ENCODE data around the gene FAM83B.

Gene FAM83B

DNA sequence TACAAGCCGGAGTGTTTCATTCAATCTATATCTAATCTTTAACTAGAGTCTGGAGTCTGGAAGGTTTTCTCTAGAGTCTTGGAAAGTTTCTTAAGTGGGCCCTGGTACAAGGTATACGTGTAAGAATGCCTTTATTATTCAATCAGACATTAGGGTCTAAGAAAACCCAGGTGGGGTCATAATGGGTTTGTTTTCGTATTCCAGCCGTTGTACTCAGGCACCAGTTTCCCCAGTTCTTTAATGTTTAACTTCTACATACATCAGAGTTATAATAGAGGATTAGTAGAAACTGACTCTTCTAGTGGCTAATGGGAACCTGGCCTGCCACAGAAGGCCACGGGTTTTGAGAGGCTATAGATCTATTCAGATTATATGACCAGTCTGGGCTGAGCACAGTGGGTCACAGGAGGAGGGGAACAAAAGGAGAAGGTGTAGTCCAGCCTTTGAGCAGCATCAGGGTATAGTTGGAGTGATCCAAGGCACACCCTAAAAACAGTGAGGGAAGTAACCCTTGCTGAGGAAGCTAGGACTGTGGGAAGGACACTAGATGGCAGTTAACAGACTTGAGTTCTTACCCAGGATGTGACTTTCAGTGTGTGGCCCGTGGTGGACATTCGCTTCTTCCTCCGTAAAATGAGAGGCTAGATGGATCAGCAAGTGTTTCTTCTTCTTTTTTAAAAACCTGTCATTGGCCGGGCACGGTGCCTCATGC is 15.5 kb downstream of the FAM83B start:
- TF ChIP-seq, protein P1, sequence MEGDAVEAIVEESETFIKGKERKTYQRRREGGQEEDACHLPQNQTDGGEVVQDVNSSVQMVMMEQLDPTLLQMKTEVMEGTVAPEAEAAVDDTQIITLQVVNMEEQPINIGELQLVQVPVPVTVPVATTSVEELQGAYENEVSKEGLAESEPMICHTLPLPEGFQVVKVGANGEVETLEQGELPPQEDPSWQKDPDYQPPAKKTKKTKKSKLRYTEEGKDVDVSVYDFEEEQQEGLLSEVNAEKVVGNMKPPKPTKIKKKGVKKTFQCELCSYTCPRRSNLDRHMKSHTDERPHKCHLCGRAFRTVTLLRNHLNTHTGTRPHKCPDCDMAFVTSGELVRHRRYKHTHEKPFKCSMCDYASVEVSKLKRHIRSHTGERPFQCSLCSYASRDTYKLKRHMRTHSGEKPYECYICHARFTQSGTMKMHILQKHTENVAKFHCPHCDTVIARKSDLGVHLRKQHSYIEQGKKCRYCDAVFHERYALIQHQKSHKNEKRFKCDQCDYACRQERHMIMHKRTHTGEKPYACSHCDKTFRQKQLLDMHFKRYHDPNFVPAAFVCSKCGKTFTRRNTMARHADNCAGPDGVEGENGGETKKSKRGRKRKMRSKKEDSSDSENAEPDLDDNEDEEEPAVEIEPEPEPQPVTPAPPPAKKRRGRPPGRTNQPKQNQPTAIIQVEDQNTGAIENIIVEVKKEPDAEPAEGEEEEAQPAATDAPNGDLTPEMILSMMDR (IDR thresholded peaks at IDR 0.05; ENCODE audit: insufficient read depth, low read depth, low read length, missing control alignments): no peak
- no peak overlapping the region for H3K4me3 ChIP-seq (ENCODE audit: low read depth, low read length)
- DNase-seq (ENCODE audit: low read depth): no peak

DNA sequence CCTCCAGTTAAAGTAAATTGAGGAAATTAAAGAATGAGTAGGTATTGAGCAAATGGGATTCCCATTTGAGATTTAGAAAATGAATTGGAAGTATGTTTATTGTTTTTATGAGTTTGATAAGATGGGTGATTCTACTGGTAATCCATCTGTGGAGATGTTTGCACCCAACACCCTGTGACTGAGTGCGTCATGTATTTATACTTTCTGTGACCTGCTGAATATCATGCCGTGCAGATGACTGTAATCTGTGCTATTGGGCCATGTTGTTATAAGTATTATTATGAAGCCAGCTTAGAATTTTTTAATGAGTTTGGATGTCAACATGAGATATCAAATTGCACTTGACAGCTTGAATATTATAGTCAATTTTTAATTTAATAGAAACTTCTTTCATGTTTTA is 17.7 kb downstream of the FAM83B start:
- TF ChIP-seq, protein P1 (IDR thresholded peaks at IDR 0.05; ENCODE audit: insufficient read depth, low read depth, low read length, missing control alignments): no peak
- no peak for DNase-seq (ENCODE audit: low read depth)
- no peak overlapping the region for H3K4me3 ChIP-seq (ENCODE audit: low read depth, low read length)

DNA sequence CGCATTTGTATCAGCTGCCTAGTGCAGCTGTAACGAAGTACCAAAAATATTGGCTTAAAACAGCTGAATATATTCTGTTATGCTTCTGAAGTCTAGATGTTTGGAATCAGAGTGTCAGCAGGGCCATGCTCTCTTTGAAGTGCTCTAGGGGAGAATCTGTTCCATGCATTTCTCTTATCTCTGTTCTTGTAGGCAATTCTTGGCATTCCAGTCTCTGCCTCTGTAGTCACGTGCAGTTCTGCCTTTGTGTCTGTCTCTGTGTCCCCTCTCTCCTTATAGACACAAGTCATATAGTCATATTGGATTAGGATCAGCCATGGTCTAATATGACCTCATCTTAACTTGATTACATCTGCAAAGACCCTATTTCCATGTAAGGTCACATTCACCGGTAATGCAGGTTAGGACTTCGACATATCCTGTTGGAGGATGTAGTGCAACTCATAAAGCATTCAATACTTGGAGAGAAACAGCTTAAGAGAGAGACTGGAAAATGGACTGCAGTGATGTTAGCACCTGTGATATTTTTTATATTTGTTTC is 18.6 kb downstream of the FAM83B start:
- DNase-seq (ENCODE audit: low read depth): no peak
- no peak overlapping the region for H3K4me3 ChIP-seq (ENCODE audit: low read depth, low read length)
- TF ChIP-seq, protein P1 (IDR thresholded peaks at IDR 0.05; ENCODE audit: insufficient read depth, low read depth, low read length, missing control alignments): no peak

DNA sequence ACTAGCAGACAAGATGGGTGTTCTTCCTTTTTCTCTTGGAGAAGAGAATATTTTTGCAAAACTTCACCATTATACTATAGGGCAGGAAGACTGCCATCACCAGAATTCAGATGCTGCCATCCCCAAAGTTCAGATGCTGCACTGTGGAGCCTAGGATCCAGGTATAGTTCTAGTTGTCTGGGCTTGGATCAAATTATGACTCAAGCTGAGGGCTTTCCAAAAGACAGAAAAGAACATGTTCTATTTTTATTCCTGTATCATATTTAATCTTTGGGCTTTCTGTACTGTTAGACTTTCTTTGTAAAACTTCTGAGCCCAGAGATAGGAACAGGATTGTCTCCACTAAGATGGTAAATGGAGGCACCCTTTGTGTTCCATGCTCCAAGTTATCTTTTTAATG is 22.0 kb downstream of the FAM83B start:
- TF ChIP-seq, protein P1 (IDR thresholded peaks at IDR 0.05; ENCODE audit: insufficient read depth, low read depth, low read length, missing control alignments): no peak
- no peak overlapping the region for H3K4me3 ChIP-seq (ENCODE audit: low read depth, low read length)
- no peak for DNase-seq (ENCODE audit: low read depth)

DNA sequence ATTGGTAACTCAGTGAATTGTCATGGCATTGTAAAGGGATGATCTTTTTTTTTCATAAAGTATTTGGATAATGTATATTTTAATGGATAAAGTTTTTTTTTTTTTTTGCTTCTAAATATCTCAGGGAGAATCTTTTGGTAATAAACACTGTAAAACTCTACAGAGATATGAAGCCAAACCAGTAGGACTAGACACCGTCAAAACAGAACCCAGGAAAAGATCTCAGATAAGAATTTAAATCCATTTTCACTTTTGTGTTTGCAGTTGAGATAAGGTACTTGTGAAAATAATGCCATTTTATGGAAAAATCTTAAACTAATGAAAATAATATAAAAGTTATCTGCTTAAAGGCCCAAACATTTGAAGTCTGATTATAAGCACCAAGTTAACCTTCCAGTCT is 27.0 kb downstream of the FAM83B start:
- TF ChIP-seq, protein P1 (IDR thresholded peaks at IDR 0.05; ENCODE audit: insufficient read depth, low read depth, low read length, missing control alignments): no peak
- no peak for DNase-seq (ENCODE audit: low read depth)
- H3K4me3 ChIP-seq (ENCODE audit: low read depth, low read length): no peak overlapping the region

DNA sequence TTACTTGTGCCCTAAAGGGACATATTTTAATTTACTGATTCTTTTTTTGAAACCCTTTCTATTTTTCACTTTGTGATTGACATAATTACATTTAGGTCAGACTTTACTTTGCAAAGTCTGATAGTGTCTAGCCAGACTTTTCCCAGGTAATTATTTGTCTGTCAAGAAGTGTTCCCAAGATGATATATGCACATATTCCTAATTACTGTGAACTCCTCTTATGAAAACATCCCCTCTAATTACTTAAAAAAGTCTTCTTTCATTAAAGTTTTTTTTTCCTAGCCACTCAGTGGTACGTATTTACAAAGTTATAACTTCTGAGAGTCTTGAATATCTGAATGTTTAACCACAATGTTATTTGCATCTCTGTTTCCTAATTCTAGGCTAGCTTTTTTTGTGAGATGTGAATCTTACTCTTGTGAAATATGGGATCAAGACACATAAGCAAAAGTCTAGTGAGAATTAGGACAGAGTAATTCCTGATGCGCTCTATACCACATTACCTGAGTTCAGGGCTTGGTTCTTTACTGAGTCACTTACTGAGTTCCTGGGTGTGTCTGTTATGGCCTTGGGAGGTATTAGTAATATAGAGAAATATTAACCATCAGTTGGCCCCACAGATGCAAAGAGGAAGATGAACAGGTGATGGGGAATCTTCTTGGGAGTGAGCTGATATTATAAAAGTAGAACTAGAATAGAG is 27.9 kb downstream of the FAM83B start:
- TF ChIP-seq, protein P1 (IDR thresholded peaks at IDR 0.05; ENCODE audit: insufficient read depth, low read depth, low read length, missing control alignments): no peak
- no peak for DNase-seq (ENCODE audit: low read depth)
- no peak overlapping the region for H3K4me3 ChIP-seq (ENCODE audit: low read depth, low read length)
